Measurements from ENCODE around the gene MPPED1. TPM values are rescaled to one million over a fixed set of nuclear protein-coding genes. Genes with fewer than 3 reads are reported as not detected.

Gene MPPED1
- total and polyA plus RNA-seq, 2 donors (not counting 3 experiments of a cell fraction or from before 2014, with no cell fraction given) = not detected

DNA sequence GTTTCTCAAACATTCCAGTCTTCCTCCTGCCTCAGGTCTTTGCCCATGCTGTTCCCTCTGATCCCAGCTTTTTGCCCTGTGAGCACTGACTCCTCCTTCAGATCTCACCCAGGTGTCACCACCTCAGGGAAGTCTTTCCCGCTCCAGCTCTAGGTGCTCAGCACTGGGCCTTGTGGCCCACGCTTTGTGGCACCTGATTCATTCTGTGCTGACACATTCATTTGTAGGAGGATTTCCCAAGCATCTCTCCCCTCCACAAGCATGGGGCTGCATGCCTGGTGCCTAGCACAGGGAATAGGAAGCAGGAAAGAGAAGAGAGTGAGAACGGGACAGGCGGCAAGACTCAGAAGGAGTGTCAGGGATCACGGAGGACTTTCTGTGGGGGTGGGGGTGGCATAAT is 17.6 kb downstream of the MPPED1 start:
- dilution Hi-C loops (cut with MboI; ENCODE audit: extremely low pct_ligation_motif_present, low sequenced_read_pairs) = no loop called here
- no peaks in the 10 kb centered on the region for H3K79me2 ChIP-seq (ENCODE audit: control insufficient read depth, insufficient read depth, low read length)
- H3K27ac ChIP-seq (ENCODE audit: insufficient read depth, low read depth, low read length) = no peak overlapping the region
- no peak overlapping the region for H3K4me2 ChIP-seq (ENCODE audit: insufficient read depth, low read length)
- H4K20me1 ChIP-seq (replicated peaks; ENCODE audit: control insufficient read depth, extremely low read depth, insufficient read depth, low read length) = no peaks in the 10 kb centered on the region
- no peak overlapping the region for H2AFZ ChIP-seq (ENCODE audit: low read depth, low read length)
- H3K27me3 ChIP-seq (ENCODE audit: control insufficient read depth in 2 of 2, insufficient read depth in 2 of 2, low read length in 2 of 2) = peaks cover 0 to 2% of the 10 kb centered on the region in 2 experiments
- no peaks in the 10 kb centered on the region for H3K4me1 ChIP-seq (ENCODE audit: control insufficient read depth, extremely low read depth, insufficient read depth, low read length)
- no peaks in the 10 kb centered on the region for H3K9me3 ChIP-seq (replicated peaks; ENCODE audit: control insufficient read depth, insufficient read depth, low read length)
- DNase-seq (ENCODE audit: low read depth, low spot score) (no peak), FAIRE-seq (no peak)
- H3K9ac ChIP-seq (replicated peaks; ENCODE audit: extremely low read depth, insufficient read depth, low read length) = no peak overlapping the region
- BruUV-seq (replicated peaks) = no TSS peak
- TF ChIP-seq FOS (IDR thresholded peaks at IDR 0.05; ENCODE audit: borderline replicate concordance, insufficient read depth, low read length) = no peak
- no peak for TF ChIP-seq MYC (IDR thresholded peaks at IDR 0.05; ENCODE audit: low read depth, low read length)
- TF ChIP-seq, protein P1, sequence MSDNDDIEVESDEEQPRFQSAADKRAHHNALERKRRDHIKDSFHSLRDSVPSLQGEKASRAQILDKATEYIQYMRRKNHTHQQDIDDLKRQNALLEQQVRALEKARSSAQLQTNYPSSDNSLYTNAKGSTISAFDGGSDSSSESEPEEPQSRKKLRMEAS (IDR thresholded peaks at IDR 0.05; ENCODE audit: insufficient read depth, insufficient read length) = no peak
- TF ChIP-seq GATA2 (IDR thresholded peaks at IDR 0.05; ENCODE audit: insufficient read depth, insufficient read length, low read depth, low read length) = no peak
- no peak for TF ChIP-seq JUN (IDR thresholded peaks at IDR 0.05; ENCODE audit: borderline replicate concordance, insufficient read depth, insufficient read length, low read depth)
- no peaks in the 10 kb centered on the region for H3K9me1 ChIP-seq (replicated peaks; ENCODE audit: control insufficient read depth, extremely low read depth, insufficient read depth, low read length)
- ChIA-PET CTCF (no interaction called here), POLR2A (no interaction called here)
- intact Hi-C loops (cut with micrococcal nuclease) = no loop called here
- no peaks in the 10 kb centered on the region for H3K36me3 ChIP-seq (ENCODE audit: control insufficient read depth in 2 of 2, extremely low read depth in 1 of 2, insufficient read depth in 2 of 2, low read length in 2 of 2)
- no peak overlapping the region for H3K4me3 ChIP-seq (replicated peaks in 1 of 3; ENCODE audit: insufficient read depth in 1 of 3, low read depth in 1 of 3, low read length in 3 of 3)

DNA sequence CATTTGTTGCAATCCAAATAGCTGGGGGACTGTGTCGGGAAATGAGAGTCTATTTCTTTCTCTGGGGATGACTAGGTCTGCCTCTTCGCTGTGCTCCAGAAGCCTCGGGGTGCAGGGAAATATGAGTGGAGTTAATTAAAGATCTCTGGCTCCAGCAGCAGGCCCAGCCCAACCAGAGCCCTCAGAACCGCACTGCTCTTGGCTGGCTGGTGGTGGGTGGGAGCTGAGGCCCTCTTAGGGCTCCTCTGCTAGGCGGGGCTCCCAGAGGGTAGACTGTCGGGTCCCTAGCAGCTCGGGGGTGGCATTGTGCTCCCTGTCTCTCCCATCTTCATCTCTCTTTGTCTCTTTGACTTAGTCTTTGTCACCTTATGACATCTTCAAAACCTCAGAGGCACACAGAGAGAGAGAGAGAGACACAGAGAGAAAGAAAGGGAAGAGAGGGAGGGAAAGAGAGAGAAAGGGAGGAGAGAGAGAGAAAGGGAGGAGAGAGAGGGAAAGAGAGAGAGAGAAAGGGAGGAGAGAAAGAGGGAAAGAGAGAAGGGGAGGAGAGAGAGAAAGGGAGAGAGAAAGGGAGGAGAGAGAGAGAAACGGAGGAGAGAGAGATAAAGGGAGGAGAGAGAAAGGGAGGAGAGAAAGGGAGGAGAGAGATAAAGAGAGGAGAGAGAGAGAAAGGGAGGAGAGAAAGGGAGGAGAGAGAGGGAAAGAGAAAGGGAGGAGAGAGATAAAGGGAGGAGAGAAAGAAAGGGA is 20.2 kb downstream of the MPPED1 start:
- FAIRE-seq (no peak), DNase-seq (ENCODE audit: low read depth, low spot score) (no peak)
- dilution Hi-C loops (cut with MboI; ENCODE audit: extremely low pct_ligation_motif_present, low sequenced_read_pairs) (no loop called here), intact Hi-C loops (cut with micrococcal nuclease) (no loop called here)
- Histone ChIP-seq H3K9me1 (replicated peaks; ENCODE audit: control insufficient read depth, extremely low read depth, insufficient read depth, low read length) (no peaks in the 10 kb centered on the region), H3K4me3 (replicated peaks in 1 of 3; ENCODE audit: insufficient read depth in 1 of 3, low read depth in 1 of 3, low read length in 3 of 3) (no peak overlapping the region), H4K20me1 (replicated peaks; ENCODE audit: control insufficient read depth, extremely low read depth, insufficient read depth, low read length) (no peaks in the 10 kb centered on the region), H2AFZ (ENCODE audit: low read depth, low read length) (no peak overlapping the region), H3K36me3 (ENCODE audit: control insufficient read depth in 2 of 2, extremely low read depth in 1 of 2, insufficient read depth in 2 of 2, low read length in 2 of 2) (no peaks in the 10 kb centered on the region), H3K27me3 (ENCODE audit: control insufficient read depth in 2 of 2, insufficient read depth in 2 of 2, low read length in 2 of 2) (peaks cover 0 to 2% of the 10 kb centered on the region in 2 experiments), H3K27ac (ENCODE audit: insufficient read depth, low read depth, low read length) (no peak overlapping the region), H3K79me2 (ENCODE audit: control insufficient read depth, insufficient read depth, low read length) (no peaks in the 10 kb centered on the region), H3K4me1 (ENCODE audit: control insufficient read depth, extremely low read depth, insufficient read depth, low read length) (no peaks in the 10 kb centered on the region), H3K9ac (replicated peaks; ENCODE audit: extremely low read depth, insufficient read depth, low read length) (no peak overlapping the region), H3K9me3 (replicated peaks; ENCODE audit: control insufficient read depth, insufficient read depth, low read length) (no peaks in the 10 kb centered on the region), H3K4me2 (ENCODE audit: insufficient read depth, low read length) (no peak overlapping the region)
- no TSS peak for BruUV-seq (replicated peaks)
- CTCF ChIA-PET = interaction anchor here (0.6 kb wide), 1 partner anchor 431 kb away, joined by 4 read pairs; no protein-coding TSS in a partner anchor
- no peak for TF ChIP-seq JUN (IDR thresholded peaks at IDR 0.05; ENCODE audit: borderline replicate concordance, insufficient read depth, insufficient read length, low read depth)
- no peak for TF ChIP-seq FOS (IDR thresholded peaks at IDR 0.05; ENCODE audit: borderline replicate concordance, insufficient read depth, low read length)
- TF ChIP-seq, protein P2, sequence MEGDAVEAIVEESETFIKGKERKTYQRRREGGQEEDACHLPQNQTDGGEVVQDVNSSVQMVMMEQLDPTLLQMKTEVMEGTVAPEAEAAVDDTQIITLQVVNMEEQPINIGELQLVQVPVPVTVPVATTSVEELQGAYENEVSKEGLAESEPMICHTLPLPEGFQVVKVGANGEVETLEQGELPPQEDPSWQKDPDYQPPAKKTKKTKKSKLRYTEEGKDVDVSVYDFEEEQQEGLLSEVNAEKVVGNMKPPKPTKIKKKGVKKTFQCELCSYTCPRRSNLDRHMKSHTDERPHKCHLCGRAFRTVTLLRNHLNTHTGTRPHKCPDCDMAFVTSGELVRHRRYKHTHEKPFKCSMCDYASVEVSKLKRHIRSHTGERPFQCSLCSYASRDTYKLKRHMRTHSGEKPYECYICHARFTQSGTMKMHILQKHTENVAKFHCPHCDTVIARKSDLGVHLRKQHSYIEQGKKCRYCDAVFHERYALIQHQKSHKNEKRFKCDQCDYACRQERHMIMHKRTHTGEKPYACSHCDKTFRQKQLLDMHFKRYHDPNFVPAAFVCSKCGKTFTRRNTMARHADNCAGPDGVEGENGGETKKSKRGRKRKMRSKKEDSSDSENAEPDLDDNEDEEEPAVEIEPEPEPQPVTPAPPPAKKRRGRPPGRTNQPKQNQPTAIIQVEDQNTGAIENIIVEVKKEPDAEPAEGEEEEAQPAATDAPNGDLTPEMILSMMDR (IDR thresholded peaks at IDR 0.05; ENCODE audit: extremely low read depth in 1 of 2, insufficient read depth in 1 of 2, low read depth in 1 of 2, low read length in 2 of 2) = no peak
- no peak for TF ChIP-seq POLR2AphosphoS5 (IDR thresholded peaks at IDR 0.05; ENCODE audit: insufficient read depth, low read depth, low read length)
- no peak for TF ChIP-seq GATA2 (IDR thresholded peaks at IDR 0.05; ENCODE audit: insufficient read depth, insufficient read length, low read depth, low read length)
- no peak for TF ChIP-seq EZH2 (IDR thresholded peaks at IDR 0.05; ENCODE audit: borderline replicate concordance, low read depth, low read length, severe bottlenecking)
- TF ChIP-seq POLR2A (IDR thresholded peaks at IDR 0.05; ENCODE audit: low read depth, low read length) = no peak
- TF ChIP-seq MYC (IDR thresholded peaks at IDR 0.05; ENCODE audit: low read depth, low read length) = no peak
- TF ChIP-seq, protein P1 (IDR thresholded peaks at IDR 0.05; ENCODE audit: insufficient read depth, insufficient read length) = no peak
- POLR2A ChIA-PET = no interaction called here
